Measurements from ENCODE around the gene PRKCH.
"Not testable (repeated sequence)": the region's sequence is repeated elsewhere in the genome, so short reads cannot be mapped to it uniquely, and the experiment has no call there.

Gene PRKCH

GRCh38 chr14:61396694-61397093, 75.3 kb downstream of the PRKCH start:
- no peak for DNase-seq

DNA sequence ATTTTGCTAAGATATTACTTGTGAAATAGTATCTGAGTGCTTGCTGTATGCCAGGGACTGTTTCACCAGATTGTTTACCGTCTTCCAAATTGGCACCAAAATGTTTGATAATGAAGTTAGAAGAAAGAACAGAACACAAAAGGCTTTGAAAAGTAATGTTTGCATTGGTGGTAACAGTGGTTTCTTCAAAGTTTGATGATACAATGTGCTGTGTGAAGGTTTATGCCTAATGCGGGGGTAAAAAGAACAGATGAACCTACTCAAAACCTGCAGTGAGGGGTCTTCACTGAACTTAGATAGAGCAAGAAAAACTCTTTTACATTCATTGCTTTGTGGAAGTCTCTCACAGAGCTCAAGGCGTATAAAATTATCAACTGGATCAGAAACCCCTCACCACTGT, 76.2 kb downstream of the PRKCH start:
- no peak for DNase-seq

GRCh38 chr14:61398221-61398620, 76.8 kb downstream of the PRKCH start:
- no peak for DNase-seq

DNA sequence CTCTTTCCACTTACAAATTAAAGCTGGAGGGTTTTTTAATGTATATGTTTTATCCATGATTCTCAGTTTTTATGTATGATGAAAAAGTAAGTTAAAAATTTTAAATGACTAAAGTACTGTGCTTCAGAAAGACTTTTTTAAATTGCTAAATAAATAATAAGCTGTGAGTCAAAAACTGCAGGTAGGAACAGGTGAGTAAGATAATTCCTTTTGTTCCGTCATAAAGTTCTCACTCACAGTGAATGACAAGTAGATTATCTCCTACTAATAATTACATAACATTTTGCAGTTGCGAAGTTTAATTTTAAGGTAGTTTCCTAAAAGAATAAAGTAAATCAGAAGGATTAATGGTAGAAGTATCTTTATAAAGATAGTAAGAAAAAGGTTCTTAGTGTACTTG, 78.0 kb downstream of the PRKCH start:
- no peak for DNase-seq

GRCh38 chr14:61401461-61401860, 80.1 kb downstream of the PRKCH start:
- DNase-seq = no peak

DNA sequence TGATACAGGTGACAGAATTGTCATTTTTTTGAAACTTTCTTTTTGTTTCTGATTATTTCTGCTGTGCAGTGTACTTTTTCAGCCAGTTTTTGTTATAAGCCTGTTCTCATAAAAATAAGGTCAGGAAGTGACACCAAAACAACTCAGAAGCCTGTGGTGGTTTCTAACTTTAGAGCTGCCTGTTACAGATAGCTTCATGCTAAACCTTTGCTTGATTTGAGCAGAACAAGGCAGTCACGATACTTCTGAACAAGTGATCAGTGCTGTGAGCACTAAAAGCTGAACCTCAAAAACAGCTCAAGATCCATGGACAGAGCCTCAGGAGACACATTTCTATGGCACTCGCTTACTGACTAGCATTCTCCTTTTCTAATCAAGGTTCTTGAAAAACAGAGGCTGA, 82.0 kb downstream of the PRKCH start:
- no peak for DNase-seq

- DNase-seq = no peak
Observed at GRCh38 chr14:61404637-61405036, 83.3 kb downstream of the PRKCH start.

- DNase-seq = peak; percentile 74
Observed at GRCh38 chr14:61406198-61406597, 84.8 kb downstream of the PRKCH start.

- no peak for DNase-seq
Observed at GRCh38 chr14:61406675-61407074, 85.3 kb downstream of the PRKCH start.

DNA sequence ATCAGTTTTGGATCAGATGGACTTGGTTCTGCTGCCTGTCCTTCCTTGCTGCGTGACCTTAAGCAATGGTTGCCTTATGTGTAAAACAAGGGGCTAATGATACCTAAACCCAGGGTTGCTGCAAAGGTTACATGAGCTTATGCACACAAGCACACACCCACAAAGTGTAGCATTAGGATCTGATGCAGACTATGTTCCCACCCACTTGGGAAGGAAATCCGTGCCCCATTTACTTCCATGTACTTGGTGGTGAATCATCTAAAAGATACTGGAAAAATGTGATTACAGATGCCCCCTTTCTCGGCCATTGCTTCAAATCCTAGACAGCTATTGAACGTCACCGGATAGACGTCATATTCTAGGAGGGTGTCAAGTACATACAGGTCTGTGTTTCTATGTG, 87.1 kb downstream of the PRKCH start:
- no peak for DNase-seq

DNA sequence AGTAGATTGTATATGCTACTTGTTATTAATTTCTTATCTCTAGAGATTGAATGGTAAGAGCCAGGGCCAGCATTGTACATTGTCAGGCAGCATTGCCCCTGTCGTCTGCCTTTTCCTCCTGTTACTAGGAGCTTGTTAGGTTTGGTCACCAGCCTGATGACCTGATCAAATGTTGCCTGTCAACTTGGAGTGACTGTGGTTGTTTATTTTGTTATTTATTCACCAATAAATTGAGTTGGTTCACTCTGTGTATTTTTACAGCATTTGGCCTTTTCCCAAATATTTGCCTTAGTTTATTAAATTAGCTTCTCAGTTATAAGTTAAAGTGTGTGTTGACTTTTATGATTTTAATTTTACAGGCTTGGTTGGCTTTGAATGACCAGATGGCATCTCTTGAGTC, 88.4 kb downstream of the PRKCH start:
- peak; percentile 43 for DNase-seq

- not testable (repeated sequence) for DNase-seq
Observed at GRCh38 chr14:61415934-61416333, 94.6 kb downstream of the PRKCH start.

DNA sequence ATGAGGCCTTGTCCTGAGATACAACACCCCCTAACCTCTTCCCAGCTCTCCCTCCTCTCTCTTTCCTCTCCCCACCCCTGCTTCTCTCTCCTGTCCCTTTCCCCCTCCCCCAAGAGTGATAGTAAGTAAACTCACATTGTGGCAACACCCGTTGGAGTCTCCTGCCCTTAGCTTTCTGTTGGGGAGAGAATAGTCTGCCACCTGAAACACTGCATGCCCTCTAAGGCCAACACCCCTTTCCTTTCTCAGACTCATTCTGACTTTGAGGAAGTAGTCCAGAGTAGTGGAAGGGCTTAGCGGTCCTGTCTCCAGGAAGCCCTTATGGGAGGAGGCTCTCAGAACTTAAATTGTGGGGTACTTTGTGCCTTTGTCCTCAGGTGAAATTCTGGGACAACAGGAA, 95.2 kb downstream of the PRKCH start:
- DNase-seq = no peak

DNA sequence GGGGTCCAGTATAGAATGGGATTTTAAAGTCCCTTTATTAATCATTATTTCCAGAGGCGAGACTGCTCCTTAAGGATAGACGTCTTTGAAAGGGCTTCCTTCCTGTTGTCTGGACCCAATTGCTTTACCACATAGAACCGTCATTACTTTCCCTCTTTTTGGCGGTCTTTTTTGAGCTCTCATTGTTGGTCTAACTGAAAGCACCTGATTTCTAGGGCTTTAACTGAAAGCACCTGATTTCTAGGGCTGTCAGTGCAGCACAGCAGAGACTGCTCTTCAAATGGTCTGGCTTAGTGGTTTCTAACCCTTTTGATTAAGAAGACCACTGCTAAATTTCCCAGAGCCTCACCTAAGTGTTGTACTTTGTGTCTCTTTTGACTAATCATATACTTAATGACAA, 95.8 kb downstream of the PRKCH start:
- DNase-seq = no peak

DNA sequence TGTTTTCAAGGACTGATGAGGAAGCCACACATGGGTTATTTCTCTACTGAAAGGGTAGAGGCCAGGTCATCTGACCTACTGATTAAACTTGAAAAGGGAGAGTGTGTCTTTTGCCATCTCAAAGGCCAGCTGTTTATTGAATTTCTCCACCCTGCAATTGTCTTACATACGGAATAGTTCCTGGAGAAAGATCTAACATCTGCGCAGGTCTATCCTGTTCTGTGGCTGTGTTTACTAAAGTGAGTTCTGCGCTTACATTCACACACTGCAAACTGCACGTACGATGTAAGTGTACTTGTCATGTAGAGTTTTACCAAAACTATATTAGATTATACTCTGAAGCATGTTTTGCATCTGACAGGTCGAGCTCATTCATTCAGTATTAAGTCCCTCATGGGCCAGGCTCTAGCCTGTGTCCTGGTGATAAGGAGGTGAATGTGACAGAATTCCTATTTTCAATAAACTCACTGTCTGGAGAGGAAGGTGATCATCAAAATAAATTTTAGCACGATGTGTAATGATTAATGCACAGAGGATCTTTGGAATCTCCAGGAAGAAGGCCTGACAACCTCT, 96.6 kb downstream of the PRKCH start:
- DNase-seq = no peak

- DNase-seq = peak; percentile 47
Observed at GRCh38 chr14:61418746-61419145, 97.4 kb downstream of the PRKCH start.

- no peak for DNase-seq
Observed at GRCh38 chr14:61419201-61419600, 97.8 kb downstream of the PRKCH start.

- DNase-seq = peak; percentile 66
Observed at GRCh38 chr14:61420326-61420725, 98.9 kb downstream of the PRKCH start.

GRCh38 chr14:61421212-61421923, 100.0 kb downstream of the PRKCH start:
- DNase-seq = no peak

DNA sequence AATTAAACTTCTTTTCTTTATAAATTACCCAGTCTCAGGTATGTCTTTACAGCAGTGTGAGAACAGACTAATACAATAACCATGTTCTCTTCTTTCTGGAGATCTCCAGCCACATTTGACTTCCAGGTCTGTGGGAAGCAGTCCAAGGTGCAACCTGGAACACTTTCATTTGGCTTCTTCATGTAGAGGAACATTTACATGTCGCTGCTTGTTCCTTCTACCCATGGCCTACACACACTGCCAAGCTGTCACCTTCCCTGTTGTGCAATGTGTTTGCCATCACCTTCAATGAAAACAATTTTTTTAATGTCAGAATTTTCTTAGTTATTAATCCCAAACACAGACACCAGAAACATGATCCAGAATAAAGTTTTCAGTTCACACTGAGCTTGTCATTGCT, 104.7 kb downstream of the PRKCH start:
- no peak for DNase-seq

- DNase-seq = no peak
Observed at GRCh38 chr14:61428261-61428660, 106.9 kb downstream of the PRKCH start.

GRCh38 chr14:61429316-61429715, 107.9 kb downstream of the PRKCH start:
- DNase-seq = no peak

GRCh38 chr14:61430066-61430757, 108.8 kb downstream of the PRKCH start:
- peak; percentile 99 for DNase-seq

GRCh38 chr14:61433169-61433568, 111.8 kb downstream of the PRKCH start:
- DNase-seq = no peak
